HG02840 (cell line): Measurements from ENCODE around the gene CLEC4M.

Experiments used
- ATAC-seq: cut with Tn5 transposase; IDR thresholded peaks from one replicate; pipeline ENCODE4 v1.9.1; 2021; ENCODE audit warnings: mild to moderate bottlenecking, moderate library complexity, moderate number of reproducible peaks; ENCODE audit not compliant: unreplicated experiment, low FRiP score

Gene CLEC4M, protein sequence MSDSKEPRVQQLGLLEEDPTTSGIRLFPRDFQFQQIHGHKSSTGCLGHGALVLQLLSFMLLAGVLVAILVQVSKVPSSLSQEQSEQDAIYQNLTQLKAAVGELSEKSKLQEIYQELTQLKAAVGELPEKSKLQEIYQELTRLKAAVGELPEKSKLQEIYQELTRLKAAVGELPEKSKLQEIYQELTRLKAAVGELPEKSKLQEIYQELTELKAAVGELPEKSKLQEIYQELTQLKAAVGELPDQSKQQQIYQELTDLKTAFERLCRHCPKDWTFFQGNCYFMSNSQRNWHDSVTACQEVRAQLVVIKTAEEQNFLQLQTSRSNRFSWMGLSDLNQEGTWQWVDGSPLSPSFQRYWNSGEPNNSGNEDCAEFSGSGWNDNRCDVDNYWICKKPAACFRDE

GRCh38 chr19:7762719-7763293, at the start of gene CLEC4M:
Gene CLEC4M, plus strand, starts transcription at chr19:7763243. Its CDS starts 24 bp downstream, at chr19:7763267.
- no peak for ATAC-seq

DNA sequence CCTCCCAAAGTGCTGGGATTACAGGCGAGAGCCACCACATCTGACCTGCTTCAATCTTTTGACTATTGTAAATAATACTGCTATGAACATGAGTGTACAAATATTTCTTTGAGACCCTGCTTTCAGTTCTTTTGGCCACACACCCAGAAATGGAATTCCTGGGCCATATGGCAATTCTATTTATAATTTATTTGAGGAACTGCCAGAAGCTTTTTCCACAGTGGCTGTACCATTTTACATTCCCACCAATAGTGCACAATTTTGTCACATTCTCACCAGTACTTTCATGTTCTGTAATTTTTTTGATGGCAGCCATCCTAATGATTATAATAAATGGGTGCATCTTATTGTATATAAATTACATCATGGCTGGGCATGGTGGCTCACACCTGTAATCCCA, 47.4 kb upstream of the CLEC4M start:
- no peak for ATAC-seq

DNA sequence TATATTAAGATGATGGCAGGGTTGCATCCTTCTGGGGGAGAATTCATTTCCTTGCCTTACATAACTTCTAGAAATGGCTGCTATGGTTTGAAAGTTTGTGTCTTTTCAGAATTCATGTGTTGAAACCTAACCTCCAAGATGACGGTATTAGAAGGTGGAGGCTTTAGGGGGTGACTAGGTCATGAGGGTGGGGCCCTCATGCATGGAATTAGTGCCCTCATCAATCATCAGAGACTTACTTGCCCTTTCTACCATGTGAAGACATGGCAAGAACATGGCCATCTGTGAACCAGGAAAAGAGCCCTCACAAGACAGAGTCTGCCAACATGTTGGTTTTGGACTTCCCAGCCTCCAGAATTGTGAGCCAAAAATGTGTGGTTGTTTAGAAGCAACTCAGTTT, 46.3 kb upstream of the CLEC4M start:
- ATAC-seq, result no peak

- no peak for ATAC-seq
Measured at GRCh38 chr19:7718668-7719067, 44.4 kb upstream of the CLEC4M start.

DNA sequence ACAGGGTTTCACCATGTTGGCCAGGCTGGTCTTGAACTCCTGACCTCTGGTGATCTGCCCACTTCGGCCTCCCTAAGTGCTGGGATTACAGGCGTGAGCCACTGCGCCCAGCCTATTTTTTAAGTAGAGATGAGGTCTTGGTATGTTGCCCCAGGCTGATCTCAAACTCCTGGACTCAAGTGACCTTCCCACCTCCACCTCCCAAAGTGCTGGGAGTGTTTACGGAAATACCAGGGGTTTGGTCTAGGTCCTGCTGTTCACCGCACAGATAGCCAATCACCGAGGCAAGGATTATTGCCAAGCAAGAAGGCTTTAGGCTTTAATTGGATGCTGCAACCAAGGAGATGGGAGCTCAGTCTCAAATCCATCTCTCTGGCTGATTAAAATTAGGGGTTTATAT, 42.7 kb upstream of the CLEC4M start:
- ATAC-seq, result no peak

GRCh38 chr19:7722231-7722651, 40.8 kb upstream of the CLEC4M start:
- ATAC-seq, result no peak

- no peak for ATAC-seq
Measured at GRCh38 chr19:7725791-7726190, 37.3 kb upstream of the CLEC4M start.

DNA sequence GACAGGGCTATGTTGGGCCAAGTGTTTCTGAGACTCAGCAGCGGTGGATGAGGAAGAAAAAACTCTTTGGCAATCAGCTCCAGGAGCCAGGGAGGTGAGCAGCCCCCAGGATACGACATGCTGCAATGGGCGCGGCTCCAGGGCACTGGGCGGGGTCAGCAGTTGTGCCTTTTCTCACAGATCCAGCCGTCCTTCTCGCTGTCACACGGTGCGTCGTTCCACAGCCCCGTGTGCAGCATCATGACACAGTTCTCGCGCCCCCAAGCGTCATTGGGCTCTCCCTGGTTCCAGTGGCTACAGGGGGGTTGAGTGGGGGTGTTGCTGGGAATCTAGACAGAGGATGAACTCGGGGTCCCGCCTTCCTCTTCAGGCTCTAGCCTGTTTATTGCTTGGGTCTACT, 33.8 kb upstream of the CLEC4M start:
- no peak for ATAC-seq

- no peak for ATAC-seq
Measured at GRCh38 chr19:7729831-7730285, 33.2 kb upstream of the CLEC4M start.

- ATAC-seq, result no peak
Measured at GRCh38 chr19:7730286-7731217, 32.5 kb upstream of the CLEC4M start.

DNA sequence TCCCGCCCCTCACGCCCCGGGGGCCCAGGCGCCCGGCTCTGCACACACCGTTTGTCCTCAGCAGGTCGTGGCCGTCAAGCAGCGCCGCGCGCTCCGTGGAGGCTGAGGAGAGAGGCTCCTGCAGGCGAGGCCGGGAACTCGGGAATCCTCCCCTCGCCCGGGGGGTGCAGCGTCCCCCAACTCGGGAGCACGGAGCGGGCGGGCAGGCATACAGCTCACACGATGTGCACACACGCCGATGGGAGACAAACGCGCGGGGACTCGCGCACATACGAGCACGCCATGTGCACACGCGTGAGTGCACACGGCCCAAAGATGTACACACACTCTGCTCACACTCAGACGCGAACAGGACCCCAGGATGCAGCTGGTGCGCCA, 31.8 kb upstream of the CLEC4M start:
- no peak for ATAC-seq

- no peak for ATAC-seq
Measured at GRCh38 chr19:7731615-7732014, 31.4 kb upstream of the CLEC4M start.

GRCh38 chr19:7732045-7732444, 31.0 kb upstream of the CLEC4M start, which contains the start of gene CLEC4G:
Gene CLEC4G, minus strand, starts transcription at chr19:7732110. Its CDS starts 8 bp downstream, at chr19:7732102.
- no peak for ATAC-seq

DNA sequence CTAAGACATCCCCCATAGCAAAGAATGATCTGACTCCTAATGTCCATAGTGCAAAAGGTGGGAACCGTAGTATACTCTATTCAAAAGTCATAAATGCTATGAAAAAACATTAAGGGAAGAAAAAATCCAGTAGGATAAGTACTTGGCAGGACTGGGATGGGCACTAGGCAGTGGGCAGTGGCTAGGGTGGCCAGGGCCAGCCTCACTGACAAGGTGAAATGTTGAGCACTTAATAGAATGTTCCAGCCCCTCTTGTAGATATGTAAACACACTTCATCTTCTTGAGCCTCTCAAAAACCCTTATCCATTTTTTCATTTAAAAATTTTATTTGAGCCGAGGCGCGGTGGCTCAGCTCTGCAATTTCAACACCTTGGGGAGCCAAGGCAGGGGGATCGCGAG, 29.7 kb upstream of the CLEC4M start:
- ATAC-seq, result no peak

DNA sequence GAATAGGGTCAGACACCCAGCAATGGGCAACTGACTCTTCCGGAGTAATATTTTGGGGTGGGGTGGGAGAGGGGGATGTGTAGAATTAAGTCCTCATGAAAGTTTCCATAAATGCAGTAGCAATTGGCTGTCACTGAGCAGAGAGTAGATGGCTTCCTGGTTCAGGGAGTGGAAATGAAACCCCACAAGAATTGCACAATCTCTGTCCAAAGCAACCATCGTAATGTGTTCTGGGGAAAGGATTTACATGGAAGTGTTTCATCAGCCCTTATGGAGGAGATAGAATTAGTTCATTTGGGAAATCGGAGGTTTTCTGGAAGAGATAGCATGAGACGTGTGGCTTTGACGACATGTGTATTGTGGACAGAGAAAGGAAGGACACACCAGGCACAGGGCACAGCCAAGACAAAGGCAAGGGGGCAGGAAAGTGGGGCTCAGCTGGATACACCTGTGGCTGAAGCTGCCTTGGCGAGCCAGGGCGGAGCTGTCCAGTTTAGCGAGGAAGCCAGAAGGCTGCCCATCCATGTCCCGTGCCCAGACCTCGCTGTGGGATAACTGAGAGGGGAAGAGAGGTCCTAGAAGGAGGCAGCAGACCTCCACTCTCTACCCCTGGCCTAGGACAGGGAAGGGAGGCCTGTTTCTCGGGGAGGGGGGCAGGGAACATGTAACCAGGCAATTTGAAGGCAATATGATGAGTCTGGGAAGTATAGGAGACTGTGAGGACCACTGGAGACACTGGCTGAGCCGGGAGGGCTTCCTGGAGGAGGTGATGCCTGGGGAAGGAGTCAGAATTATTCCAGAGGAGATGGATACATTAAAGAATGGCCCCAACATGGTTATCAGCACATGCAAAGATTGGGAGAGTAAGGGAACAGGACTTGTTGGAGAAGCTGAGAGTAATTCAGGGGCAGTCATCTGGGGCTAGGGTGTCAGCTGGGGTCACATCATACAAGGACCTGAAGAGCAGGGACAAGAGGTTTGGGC, 28.5 kb upstream of the CLEC4M start:
- no peak for ATAC-seq

DNA sequence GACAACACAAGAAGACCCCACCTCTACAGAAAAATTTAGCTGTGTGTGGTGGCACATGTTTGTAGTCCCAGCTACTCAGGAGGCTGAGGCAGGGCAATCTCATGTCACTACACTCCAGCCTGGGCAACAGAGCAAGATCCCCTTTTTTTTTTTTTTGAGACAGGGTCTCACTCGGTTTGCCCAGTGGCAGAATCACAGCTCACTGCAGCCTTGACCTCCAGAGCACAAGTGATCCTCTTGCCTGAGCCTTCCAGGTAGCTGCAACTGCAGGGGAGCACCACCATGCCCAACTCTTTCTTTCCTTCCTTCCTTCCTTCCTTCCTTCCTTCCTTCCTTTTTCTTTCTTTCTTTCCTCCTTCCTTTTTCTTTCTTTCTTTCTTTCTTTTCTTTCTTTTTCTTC, 26.9 kb upstream of the CLEC4M start:
- no peak for ATAC-seq

- no peak for ATAC-seq
Measured at GRCh38 chr19:7737215-7737614, 25.8 kb upstream of the CLEC4M start.

GRCh38 chr19:7738023-7738422, 25.0 kb upstream of the CLEC4M start:
- ATAC-seq, result no peak

DNA sequence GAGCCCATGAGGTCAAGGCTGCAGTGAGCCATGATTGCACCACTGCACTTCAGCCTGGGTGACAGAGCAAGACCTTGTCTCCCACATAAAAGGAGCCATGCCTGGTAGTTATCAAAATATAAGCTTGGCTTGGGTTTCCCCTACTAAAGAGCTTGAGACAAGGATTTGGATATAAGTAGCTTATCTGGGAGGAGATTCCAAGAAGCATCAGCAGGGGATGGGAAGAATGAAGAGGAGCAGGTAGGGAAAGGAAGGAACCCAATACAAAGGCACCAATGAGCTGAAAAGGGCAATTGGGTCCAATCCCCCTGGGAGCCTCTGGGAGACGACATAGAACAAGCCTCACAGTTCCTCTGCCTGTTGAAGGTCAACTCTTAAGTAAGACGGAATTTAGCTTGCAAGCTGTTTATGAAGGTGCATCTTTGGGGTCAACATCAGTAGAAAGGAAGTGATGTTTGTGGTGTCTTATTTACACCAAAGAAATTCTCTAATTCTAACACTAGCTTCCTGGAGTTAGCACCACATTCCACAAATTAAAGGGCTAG, 23.8 kb upstream of the CLEC4M start:
- ATAC-seq, result no peak
